Measurements from ENCODE around the gene KSR1. TPM values are rescaled to one million over a fixed set of nuclear protein-coding genes. Genes with fewer than 3 reads are reported as not detected.

KSR1 gene
- total RNA-seq, 6 experiments from 2014 or later = 5.9 to 12.9 (median 8.7) TPM

DNA sequence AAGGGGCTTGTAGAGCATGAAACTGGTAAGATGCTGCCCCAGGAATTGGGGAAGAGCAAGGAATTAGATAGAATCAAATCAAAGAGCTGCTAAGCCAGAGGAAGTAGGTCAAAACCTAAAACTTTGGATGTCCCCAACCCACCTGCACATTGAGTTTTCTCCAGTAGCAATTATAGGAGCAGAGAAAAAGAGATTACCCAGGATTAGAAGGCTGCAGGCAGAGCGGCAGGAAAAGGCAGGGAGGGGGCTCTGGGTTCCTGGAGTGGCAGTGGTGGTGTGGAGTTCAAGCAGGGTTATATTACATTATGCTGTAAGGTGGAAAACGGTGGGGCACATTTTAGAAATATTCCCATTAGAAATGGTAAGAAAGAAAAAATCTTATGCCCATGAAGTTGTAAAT is 68.3 kb downstream of the KSR1 start:
- Histone ChIP-seq H3K36me3 (no peaks in the 10 kb centered on the region), H3K4me1 (peaks cover 0 to 8% (median 4%) of the 10 kb centered on the region in 4 donors), H3K27me3 (no peaks in the 10 kb centered on the region), H3K4me3 (no peak overlapping the region), H3K27ac (no peak overlapping the region), H3K9me3 (no peaks in the 10 kb centered on the region)
- DNase-seq = no peak
- 75% methylated on average over 1 of the region's 2 CpGs for WGBS (ENCODE audit: insufficient coverage, low coverage, low lambda C conversion rate, missing lambda C conversion rate)
- intact Hi-C loops (cut with DNase I) = no loop called here
- TF ChIP-seq POLR2A (IDR thresholded peaks at IDR 0.05) = no peak
- TF ChIP-seq, protein P1, sequence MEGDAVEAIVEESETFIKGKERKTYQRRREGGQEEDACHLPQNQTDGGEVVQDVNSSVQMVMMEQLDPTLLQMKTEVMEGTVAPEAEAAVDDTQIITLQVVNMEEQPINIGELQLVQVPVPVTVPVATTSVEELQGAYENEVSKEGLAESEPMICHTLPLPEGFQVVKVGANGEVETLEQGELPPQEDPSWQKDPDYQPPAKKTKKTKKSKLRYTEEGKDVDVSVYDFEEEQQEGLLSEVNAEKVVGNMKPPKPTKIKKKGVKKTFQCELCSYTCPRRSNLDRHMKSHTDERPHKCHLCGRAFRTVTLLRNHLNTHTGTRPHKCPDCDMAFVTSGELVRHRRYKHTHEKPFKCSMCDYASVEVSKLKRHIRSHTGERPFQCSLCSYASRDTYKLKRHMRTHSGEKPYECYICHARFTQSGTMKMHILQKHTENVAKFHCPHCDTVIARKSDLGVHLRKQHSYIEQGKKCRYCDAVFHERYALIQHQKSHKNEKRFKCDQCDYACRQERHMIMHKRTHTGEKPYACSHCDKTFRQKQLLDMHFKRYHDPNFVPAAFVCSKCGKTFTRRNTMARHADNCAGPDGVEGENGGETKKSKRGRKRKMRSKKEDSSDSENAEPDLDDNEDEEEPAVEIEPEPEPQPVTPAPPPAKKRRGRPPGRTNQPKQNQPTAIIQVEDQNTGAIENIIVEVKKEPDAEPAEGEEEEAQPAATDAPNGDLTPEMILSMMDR (IDR thresholded peaks at IDR 0.05) = no peak
- no peak for ATAC-seq

DNA sequence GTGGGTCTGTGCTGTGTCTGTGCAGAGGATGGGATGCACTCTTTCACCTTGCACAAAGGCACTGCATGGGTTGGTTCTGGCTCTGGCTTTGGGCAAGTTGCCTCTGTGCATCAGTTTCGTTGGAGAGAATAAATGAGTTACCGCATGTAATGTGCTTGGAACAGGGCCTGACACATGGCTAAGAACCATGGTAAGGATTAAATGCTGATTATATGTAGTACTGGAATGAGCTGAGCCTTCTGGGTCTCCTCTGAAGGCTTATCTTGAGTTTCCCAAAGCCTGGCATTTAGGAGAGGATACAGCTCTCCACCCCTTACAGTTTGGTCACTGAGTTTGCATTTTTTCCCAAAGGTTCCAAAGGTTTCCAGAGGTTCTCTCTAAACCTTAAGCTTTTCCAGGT is 69.1 kb downstream of the KSR1 start:
- intact Hi-C loops (cut with DNase I) = no loop called here
- no peak overlapping the region for H3K4me3 ChIP-seq
- TF ChIP-seq POLR2A (IDR thresholded peaks at IDR 0.05) = no peak
- TF ChIP-seq, protein P1 (IDR thresholded peaks at IDR 0.05) = no peak
- peaks cover 0 to 8% (median 4%) of the 10 kb centered on the region in 4 donors for H3K4me1 ChIP-seq
- 60% methylated on average over 1 of the region's 2 CpGs for WGBS (ENCODE audit: insufficient coverage, low coverage, low lambda C conversion rate, missing lambda C conversion rate)
- no peaks in the 10 kb centered on the region for H3K36me3 ChIP-seq
- ATAC-seq (no peak), DNase-seq (no peak)
- no peaks in the 10 kb centered on the region for H3K9me3 ChIP-seq
- H3K27me3 ChIP-seq = no peaks in the 10 kb centered on the region
- no peak overlapping the region for H3K27ac ChIP-seq

DNA sequence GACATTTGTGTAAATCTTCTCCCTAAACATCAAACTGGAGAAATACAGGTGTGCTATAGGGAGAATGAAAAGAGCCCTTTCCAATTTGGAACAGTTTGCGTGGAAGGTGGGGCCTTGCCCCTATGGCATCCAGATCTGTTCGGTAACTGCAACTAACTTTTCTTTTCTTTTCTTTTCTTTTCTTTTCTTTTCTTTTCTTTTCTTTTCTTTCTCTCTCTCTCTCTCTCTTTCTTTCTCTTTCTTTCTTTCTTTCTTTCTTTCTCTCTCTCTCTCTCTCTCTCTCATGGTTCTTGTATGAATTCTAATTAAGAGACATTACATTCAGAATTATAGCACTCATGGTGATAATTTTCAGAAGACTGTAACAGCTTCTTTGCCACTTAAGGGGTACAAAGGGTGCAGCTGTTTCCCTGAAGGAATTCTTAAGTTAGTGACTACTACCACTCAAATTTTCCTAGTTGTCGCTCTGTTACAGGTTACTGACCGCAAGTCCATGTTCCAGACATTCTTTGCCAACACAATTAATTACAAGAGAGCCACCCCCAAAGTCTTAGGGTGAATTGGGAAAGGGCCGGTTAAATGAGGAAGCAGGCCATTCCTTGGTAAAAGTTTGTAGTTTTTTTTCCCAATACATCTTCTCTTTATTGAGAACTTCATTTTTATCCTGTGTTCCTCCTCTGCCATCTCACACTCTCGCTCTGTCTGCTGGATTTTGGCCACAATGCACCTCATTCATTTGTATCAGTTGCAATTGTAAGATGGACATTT is 69.8 kb downstream of the KSR1 start:
- intact Hi-C loops (cut with DNase I) = no loop called here
- TF ChIP-seq POLR2A (IDR thresholded peaks at IDR 0.05) = no peak
- TF ChIP-seq, protein P1 (IDR thresholded peaks at IDR 0.05) = no peak
- Histone ChIP-seq H3K9me3 (no peaks in the 10 kb centered on the region), H3K4me3 (no peak overlapping the region), H3K27ac (no peak overlapping the region), H3K36me3 (no peaks in the 10 kb centered on the region), H3K27me3 (no peaks in the 10 kb centered on the region), H3K4me1 (peaks cover 0 to 8% (median 4%) of the 10 kb centered on the region in 4 donors)
- WGBS (ENCODE audit: insufficient coverage, low coverage, low lambda C conversion rate, missing lambda C conversion rate) = 75% methylated on average over 6 of the region's 6 CpGs
- DNase-seq (no peak), ATAC-seq (no peak)

- H3K36me3 ChIP-seq = no peaks in the 10 kb centered on the region
- H3K4me1 ChIP-seq = peaks cover 0 to 8% (median 4%) of the 10 kb centered on the region in 4 donors
- intact Hi-C loops (cut with DNase I) = no loop called here
- no peaks in the 10 kb centered on the region for H3K27me3 ChIP-seq
- H3K4me3 ChIP-seq = no peak overlapping the region
- no peaks in the 10 kb centered on the region for H3K9me3 ChIP-seq
- WGBS (ENCODE audit: insufficient coverage, low coverage, low lambda C conversion rate, missing lambda C conversion rate) = 11% methylated on average over 9 of the region's 9 CpGs
- ATAC-seq = peak; percentile 63 to 73 (median 70)
- peak in 1 of 3 donors; percentile 57 for DNase-seq
- H3K27ac ChIP-seq = no peak overlapping the region
- TF ChIP-seq POLR2A (IDR thresholded peaks at IDR 0.05) = no peak
- TF ChIP-seq, protein P1 (IDR thresholded peaks at IDR 0.05) = no peak
Observed at GRCh38 chr17:27526604-27527002, 70.4 kb downstream of the KSR1 start.
